SK-N-DZ (cell line): ENCODE measurements around the gene C1orf87.

Experiments
- DNase-seq: peaks from one replicate; pipeline ENCODE4 v3.0.0-alpha.2; 2015; ENCODE audit warnings: low spot score

C1orf87 gene

DNA sequence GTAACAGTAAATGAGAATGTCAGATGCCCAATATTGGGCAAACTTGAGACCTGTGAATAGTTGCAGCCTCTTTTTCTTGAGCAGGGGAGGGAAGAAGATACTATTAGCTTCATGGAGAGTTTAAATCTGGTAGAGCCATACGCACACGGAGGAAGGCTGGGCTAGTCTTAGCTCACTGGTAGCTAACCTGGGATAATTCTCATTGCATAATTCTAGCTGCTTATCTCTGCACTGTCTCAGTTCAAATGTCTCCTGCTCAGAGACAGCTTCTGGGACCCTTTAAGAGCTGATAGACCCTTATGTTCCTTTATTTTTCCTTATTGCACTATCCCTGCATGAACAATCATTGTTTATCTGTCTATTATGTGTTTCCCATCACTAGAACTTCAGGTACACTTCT lies 8.4 kb downstream of the C1orf87 start:
- DNase-seq, result no peak

DNA sequence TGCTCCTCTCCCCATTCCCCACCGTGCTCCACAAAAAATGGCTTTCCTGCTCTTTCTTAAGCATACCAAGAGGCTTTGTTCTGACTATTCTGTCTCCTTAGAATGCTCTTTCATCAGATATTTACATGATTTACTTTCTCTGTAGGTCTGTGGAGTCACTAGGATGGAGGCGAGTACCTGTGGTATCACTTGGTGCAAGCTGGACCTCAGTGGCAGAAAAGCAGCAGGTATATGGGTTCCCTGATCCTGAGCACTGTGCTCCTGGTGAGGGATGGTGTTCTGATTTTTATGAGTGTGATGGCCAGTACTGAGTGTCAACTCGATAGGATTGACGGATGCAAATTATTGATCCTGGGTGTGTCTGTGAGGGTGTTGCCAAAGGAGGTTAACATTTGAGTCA lies 10.0 kb downstream of the C1orf87 start:
- DNase-seq, result no peak

DNA sequence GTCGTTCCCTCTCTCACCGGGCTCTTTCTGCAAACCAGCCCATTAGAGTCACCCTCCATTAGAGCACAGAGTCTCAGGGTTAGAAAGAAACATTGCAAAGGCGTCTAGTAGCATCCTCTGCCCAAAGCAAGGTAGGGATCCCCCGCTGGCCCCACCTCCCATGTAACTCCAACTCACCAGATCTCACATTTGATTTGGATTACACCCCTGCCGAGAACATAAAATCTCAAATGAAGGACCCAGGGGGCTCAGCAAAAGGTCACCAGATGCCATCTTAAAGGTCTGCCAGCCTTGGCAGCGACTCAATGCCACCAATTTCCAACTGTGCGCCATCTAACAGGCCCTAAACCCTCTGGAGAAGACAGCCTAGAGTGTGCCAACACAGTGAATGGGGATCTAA lies 14.1 kb downstream of the C1orf87 start:
- no peak for DNase-seq

DNA sequence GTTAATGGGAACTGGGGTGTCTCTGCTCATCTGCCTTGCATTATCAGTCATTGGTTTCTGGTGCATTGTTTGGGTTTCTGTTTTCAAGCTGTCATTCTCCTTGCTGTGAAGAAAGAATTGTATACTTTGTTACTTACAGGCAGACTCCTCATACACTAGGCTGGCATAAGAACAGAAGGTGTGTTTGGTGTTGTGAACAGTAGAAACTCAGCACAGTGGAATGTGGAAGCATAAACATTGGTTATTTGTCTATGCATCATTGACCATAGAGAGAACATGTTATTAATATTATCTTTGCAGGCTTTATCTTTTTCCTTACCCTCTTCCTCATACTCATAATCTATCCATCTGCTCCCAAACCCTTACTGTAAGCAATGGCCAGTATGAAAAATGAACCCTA lies 18.2 kb downstream of the C1orf87 start:
- DNase-seq, result no peak

DNA sequence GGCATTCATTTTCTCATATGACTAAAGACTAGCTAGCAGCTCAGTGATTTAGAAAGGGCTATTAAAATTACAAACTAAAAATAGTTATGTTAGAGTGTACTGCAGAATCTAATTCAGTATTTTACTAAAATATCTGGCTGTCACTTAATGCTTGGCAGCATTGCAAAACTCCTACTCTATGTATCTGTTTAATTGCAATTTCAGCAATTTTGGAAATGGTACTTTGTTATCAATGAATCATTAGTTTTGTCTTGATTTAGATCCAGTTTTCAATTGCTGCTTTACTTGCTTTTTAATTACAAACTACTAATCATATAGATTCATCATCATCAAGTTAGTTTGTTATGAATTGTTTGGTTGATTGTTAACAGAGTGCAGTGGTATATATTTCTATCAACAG lies 19.2 kb downstream of the C1orf87 start:
- DNase-seq, result no peak

DNA sequence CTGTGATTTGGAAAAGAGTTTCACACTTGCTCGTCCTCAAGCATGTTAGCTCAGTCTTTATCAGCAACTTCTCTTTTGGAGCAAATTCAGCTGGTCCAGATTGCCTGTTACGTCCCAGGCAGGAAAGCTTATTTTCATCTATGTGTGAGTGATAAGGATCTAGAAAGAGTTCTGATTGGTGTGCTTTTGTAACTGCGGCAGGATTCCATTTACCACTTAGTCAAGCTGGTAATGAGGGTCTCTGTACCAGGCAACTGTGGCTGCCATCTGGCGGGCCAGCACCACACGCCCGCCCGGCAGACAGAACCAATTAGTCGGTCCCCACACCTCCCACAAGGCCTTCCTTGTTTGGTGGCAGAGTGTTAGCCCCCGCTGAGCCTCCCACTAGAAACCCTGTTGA lies 21.0 kb downstream of the C1orf87 start:
- peak; percentile 81 for DNase-seq

DNA sequence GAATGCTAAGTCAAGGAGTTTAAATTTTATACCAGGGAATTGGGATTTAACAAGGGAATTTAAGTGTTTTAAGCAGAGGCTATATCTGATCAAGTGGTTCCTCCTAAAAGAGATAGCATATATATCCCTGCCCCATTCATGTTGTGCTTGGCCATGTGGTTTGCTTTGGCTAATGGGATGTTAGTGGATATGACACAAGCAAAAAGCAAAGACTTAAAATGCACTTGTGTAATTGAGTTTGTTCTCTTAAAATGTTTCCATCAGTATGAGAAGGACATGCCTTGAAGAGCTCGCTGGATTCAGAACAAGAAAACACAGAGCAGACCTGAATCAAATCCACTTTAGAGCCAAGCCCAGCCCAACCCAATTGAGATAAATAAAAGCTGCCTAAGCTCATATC lies 22.4 kb downstream of the C1orf87 start:
- DNase-seq, result peak; percentile 93

DNA sequence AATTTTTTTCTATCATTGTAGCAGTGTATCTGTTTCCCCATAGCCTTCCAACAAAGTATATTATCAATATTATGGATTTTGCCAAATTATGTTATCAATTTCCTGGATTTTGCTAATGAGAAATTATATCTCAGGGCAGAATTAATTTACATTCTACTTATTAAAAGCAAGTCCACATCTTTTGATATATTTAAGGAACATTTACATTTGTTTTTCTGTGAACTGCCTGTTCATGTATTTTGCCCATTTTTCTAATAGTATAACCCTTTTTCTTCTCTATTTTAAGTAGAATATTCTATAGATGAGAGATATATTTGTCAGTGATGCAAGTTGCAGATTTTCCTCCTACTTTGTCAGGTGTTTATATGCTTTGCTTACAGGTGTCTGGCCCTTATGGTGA lies 24.4 kb downstream of the C1orf87 start:
- no peak for DNase-seq

DNA sequence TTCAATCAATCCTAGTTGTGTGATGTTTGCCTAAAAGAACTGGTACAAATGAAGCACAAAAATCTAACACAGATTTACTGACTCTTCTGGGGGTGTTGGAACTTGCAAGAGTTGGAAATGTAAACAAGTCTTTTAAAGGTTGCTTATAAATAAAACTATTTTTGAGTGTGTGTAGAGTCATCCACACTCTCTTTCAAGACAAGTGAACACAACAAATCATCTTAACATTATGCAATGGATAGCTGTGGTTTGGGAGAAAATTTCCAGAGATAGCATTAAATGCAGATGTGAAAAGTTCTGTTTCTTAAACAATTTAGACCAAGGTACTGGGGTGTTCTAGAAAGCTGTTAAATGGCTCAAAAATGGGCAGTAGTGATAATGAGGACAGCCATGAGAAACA lies 28.7 kb downstream of the C1orf87 start:
- DNase-seq, result no peak

DNA sequence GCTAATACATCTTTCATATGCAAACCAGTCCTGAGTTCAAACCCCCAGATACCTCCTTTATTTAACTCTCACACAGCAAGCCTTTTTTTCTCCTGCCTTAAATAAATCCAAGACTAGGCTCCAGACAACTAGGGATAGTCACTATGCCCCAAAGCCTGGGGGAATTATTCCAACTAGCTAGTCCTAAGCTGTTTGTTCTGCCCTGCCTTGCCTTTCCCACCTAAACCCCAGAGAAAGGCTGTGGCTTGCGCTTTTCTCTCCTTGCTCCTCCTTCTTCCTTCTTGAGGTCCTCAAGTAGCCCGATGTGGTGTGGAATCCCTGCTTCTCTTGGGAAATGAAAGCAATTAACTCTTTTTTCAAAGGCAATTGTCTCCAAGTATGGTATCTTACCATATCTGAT lies 31.8 kb downstream of the C1orf87 start:
- no peak for DNase-seq

DNA sequence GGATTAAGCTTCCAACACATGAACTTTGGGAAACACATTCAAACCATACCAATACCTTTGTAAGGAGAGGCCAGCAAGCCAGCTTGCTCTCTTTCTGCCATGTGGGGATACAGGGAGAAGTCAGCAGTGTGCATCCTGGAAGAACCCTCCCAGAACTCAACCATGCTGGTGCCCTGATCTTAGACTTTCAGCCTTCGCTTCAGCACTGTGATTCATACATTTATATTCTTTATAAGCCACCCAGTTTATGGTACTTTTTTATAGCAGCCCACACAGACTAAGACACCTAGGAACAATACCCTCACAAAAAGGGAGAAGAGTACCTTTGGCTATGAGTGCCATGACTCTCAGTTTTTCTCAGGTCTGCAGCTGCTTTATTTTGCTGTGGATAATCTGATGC lies 35.9 kb downstream of the C1orf87 start:
- DNase-seq, result no peak

DNA sequence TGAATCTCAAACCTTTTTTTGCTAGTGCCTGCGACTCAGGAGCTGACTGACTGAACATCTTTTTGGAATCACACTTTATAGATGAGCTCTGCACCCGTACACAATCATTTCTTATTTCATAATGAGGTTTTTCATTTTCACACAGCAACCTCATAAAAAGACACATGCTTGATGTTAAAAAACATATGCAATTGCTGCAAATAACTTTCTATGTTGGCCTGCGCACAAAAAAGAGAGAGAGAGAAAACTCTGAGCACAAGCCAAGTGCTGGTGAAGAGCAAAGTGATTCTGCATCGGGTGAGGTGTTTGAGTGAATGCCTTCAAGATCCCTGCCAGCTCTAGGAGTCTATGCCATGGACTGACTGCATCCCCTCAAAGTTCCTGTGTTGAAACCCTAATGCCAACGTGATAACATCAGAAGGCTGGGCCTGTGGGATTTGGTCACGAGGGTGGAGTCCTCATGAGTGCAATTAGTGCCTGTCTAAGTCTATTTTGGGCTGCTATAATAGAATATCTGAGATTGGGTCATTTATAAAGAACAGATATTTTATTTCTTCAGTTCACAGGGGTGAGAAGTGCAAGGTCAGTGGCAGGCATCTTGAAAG lies 36.6 kb downstream of the C1orf87 start:
- no peak for DNase-seq

DNA sequence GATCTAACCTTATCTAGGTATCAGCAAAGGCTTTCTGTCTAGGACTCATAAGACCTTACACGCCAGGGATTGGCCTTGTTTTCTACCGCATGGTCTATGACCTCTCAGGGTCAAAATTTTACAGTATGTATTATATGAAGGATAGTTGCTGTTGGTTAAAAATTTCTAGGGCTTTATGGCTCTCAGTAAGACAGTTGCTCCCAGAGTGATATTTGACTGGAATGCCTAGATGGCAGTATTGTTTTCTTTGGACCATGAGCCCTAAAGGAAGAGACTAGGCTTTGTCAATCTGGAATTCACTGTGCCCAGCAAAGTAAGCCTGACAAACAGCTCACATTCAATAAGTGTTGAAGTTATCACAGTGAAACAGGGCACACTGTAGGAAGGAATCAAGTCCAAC lies 37.6 kb downstream of the C1orf87 start:
- no peak for DNase-seq

DNA sequence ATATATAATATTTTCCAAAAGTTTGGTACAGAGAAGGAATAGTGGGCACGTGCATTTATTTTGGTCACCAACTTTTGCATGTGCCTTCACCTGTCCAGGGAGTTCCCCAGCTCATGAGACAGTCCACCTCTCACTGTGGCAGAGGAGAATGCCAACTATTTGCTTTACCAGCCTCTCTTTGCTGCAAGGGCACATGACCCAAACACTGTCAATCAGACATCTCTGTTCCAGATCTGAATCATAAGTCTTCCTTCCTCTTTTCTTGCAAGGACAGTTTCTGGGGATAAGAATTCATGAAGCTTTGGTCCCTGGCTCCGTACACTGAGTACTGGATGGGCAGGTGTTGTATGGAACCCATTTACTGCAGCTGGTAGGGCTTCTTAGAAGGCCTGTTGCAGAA lies 38.6 kb downstream of the C1orf87 start:
- no peak for DNase-seq

DNA sequence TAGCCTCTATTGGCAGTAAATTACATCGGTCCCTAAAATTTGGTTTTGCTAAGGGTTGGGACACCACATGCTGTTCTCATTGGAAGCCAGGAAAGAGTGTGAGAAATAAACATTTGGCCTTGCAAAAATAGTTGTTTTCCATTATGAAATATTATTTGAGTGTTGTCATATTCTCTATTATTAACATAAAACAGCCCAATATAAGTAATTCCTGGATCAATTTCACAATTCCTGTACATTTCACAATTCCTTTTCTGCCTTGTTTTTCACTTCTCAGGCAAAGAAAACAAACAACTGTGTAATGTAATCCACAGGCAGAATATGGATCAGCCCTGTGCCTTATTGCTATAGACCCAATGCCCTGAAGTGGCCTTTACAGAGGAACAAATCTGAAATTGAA lies 40.5 kb downstream of the C1orf87 start:
- DNase-seq, result no peak

DNA sequence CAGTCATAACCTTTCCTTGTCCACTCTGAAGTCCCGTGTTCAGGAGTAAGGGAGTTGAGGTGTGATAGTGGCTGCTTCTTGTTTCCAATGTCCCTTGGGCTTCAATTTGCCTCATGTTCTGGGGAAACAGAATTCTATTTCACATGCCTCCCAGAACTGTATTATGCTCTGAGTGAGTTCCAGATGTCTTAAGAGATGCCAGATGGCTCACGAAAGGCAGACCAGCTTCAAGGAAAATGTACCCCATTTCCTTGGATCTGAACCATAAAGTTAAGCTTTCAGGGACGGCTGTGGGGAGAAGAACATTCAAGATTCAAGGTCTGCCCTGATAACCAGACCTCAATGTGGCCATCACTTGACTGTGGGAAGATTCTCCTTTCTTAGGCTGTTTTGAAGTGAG lies 42.4 kb downstream of the C1orf87 start:
- DNase-seq, result no peak

DNA sequence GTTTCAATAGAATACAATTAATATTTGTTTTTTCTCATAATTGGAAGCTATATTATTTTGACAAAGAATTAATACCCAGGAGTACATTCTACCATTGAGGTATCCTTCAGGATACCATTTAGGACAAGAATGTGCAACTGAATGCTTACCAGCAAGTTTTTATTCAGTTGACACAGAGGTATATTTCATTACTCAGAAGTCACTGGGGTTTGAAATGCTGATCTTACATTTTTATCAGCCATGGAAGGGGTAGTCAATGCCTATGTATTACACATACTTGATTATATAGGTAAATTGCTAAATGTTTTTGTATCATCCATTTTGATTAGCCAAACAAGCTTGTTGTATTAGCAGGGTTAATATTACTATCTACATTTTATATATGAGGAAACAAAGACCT lies 48.0 kb downstream of the C1orf87 start:
- no peak for DNase-seq

DNA sequence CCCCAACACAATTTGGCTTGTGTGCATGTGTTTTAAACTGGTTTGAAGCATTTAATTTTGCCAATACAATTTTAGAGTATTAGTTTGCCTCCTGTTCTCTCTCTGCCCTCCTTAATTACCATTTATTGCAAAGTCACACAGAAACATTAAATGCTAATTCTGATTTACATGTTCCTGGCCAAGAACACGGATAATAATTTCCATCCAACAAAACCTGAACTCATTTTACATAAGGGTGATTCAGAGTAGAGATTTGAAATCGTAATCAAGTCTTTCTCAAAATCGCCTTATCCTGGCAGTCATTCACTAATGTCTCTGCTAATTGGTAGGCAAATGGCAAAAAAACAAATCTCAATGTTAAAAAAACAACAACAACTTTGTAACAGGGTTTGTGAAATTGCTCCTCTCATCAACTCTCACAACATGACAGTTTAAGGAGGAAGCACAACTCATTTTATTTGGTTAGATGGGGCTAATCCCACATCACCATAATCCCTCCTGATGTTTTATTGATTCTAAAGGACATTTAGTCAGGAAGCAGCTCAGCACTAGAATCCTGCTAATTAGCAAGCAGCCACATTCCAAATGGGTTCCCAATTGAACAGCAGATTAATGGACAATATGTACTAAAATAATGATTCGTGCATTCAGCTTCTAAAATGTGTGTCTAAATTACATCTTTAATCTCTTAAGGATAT lies 55.9 kb downstream of the C1orf87 start:
- no peak for DNase-seq

DNA sequence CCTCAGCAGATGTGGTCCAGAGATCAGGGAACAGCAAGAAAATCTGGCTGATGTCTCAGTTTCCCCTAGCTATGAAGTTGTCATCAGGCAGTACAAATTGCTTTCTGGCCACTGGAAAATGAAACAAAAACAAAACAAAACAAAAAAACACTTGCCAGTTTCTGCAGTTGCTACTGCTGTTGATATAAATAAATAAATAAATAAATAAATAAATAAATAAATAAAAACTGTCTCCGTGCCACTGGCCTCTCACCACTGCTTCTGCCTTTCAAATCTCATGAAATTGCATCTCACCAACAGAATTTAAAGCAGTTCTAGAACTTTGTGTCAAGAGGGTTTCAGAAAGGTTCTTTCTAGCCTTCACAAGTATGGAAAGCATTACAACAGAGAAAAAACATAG lies 62.9 kb downstream of the C1orf87 start:
- DNase-seq, result no peak

DNA sequence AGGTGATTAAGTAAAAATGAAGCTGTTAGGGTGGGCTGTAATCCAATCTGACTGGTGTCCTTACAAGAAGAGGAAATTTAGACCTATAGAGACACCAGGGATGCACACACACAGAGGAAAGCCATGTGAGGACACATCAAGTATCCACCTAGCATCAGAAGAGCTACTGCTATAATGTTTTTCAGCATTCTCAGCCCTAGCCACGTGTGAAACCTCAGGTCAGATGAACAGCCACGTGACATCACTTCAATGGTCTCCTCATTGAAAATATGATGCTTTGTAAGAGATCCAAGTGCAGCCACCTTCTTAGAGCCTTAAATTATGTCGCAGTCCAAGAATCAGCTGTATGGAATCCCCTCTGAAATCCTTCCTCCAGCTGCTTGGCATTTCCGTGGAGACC lies 65.1 kb downstream of the C1orf87 start:
- DNase-seq, result no peak

DNA sequence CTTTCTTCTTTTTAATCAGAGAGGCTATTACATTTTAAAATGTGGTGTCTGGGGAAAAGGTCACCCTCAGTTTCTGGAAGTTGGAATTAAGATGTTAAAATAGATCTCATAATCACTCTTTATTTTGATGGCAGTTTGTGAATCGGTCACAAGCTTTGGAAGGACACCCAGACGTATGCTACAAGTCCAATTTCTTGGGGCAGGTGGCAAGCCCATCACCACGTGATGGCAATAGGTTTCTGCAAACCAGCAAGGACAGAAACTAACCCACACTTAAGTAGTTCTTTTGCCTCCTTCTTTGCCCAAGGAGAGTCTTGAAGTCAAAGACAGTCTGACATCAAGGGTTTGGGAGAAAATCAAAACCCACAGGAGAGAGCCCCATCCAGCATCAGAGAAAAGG lies 72.9 kb downstream of the C1orf87 start:
- no peak for DNase-seq

DNA sequence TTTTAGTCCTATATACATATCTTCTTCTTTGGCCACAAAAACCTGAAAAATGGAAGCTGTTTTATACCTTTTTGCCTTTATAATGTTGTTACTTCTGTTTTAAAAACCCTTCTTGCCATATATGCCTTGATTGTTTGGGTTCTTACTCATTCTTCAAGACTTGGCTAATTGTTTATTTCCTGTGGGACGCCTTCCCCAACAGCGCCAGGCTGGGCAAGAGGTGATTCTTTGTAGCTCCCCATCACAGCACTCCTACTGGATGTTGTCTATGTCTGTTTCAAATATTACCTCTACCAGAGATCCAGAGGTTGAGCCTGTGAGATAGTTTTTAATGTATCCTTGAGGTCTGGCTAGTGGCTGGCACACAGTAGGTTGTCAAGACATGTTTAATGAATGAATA lies 73.8 kb downstream of the C1orf87 start:
- no peak for DNase-seq

DNA sequence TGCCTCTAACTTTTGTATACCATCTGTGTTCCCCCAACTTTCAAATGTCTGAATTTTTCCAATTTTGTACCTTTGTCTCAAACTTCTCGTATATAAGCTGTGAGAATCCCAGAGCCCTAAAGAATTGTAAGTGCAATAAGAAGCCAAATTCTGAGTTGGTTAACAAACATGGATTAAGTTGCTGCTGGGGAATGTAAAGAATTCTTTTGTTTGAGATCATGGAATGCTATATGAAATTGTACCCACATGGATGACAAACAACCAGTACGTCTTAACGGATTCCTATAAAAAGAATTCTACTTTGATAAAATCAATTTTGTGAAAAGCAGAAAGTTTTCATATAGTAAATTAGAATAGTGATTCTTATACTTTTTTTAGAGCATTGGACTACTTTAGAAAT lies 74.6 kb downstream of the C1orf87 start:
- DNase-seq, result no peak
